Brain microvascular endothelial cell (primary cell): ENCODE results near the gene DNAJB1.
"Not testable (repeated sequence)": the region's sequence is repeated elsewhere in the genome, so short reads cannot be mapped to it uniquely, and the experiment has no call there.

Source experiments
- DNase-seq: peaks from one replicate; pipeline ENCODE4 v3.0.0-alpha.2; 2020
- H3K27ac ChIP-seq: fragments of 250-450 bp; sonication (Bioruptor Pico); 2 replicates; pipeline ENCODE4 v1.5.1; 2020; ENCODE audit warnings: mild to moderate bottlenecking, moderate library complexity
- H3K27me3 ChIP-seq: fragments of 250-450 bp; sonication (Bioruptor Pico); replicated peaks from 2 replicates; pipeline ENCODE4 v1.5.1; 2020; ENCODE audit warnings: mild to moderate bottlenecking
- H3K36me3 ChIP-seq: fragments of 250-450 bp; sonication (Bioruptor Pico); replicated peaks from 2 replicates; pipeline ENCODE4 v1.5.1; 2020; ENCODE audit warnings: mild to moderate bottlenecking
- H3K4me3 ChIP-seq: 2 replicates; pipeline ENCODE4 v1.5.1; 2011; ENCODE audit warnings: low read depth, mild to moderate bottlenecking, control low read depth, low read length, moderate library complexity
- in situ Hi-C: cut with HindIII; loops from 2 replicates; pipeline ENCODE4 v1.10.0; 2017; ENCODE audit warnings: low sequenced_read_pairs, low pct_ligation_motif_present
- TF ChIP-seq, protein P1 (sequence below): IDR thresholded peaks from 2 replicates; pipeline ENCODE4 v1.5.1; 2011; ENCODE audit warnings: low read depth, mild to moderate bottlenecking, moderate library complexity, low read length, control low read depth, inconsistent platforms; ENCODE audit errors: missing control alignments

The DNAJB1 gene

DNA sequence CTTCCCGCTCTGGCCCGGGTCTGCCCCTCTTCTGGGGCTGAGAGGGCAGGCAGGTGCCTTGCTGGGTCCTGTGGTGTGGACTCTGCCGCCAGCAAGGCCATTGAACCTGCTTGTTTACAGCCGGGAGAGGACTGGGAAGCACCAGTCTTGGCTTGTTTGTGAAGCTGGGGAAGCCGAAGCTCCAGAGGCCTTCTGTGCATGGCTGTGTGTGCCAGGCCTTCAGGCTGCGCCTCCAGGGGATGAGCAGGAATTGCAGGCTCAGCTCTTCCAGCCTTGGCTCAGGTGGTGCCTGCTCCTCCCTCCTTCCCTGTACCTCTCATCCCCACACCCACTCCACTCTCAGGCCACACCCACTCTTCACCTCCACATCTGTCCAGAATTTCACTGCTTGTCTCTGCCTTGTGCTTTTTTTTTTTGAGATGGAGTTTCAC lies 36.2 kb upstream of the DNAJB1 start:
- Histone ChIP-seq H3K36me3 (no peaks in the 10 kb centered on the region), H3K27me3 (no peaks in the 10 kb centered on the region), H3K4me3 (no peak overlapping the region), H3K27ac (no peak overlapping the region)
- TF ChIP-seq, protein P1, sequence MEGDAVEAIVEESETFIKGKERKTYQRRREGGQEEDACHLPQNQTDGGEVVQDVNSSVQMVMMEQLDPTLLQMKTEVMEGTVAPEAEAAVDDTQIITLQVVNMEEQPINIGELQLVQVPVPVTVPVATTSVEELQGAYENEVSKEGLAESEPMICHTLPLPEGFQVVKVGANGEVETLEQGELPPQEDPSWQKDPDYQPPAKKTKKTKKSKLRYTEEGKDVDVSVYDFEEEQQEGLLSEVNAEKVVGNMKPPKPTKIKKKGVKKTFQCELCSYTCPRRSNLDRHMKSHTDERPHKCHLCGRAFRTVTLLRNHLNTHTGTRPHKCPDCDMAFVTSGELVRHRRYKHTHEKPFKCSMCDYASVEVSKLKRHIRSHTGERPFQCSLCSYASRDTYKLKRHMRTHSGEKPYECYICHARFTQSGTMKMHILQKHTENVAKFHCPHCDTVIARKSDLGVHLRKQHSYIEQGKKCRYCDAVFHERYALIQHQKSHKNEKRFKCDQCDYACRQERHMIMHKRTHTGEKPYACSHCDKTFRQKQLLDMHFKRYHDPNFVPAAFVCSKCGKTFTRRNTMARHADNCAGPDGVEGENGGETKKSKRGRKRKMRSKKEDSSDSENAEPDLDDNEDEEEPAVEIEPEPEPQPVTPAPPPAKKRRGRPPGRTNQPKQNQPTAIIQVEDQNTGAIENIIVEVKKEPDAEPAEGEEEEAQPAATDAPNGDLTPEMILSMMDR: no peak
- in situ Hi-C loops: no loop called here
- DNase-seq: no peak

DNA sequence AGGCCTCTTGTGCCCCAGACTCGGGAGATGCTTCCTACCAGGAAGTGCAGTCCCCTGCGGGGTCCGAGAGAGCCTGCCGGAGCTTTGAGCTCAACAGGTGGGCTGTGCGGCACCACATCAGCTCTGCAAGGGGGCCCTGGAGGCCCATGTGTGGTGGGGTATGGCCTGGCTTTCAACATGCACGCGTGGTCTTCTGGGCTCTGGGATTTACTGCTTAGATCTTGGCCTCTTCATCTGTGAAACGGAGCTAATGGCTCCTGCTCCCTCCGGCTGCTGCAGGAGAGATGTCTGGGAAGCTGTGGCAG lies 35.7 kb upstream of the DNAJB1 start:
- TF ChIP-seq, protein P1: no peak
- Histone ChIP-seq H3K4me3 (no peak overlapping the region), H3K27me3 (no peaks in the 10 kb centered on the region), H3K36me3 (no peaks in the 10 kb centered on the region), H3K27ac (no peak overlapping the region)
- no peak for DNase-seq
- in situ Hi-C loops: no loop called here

DNA sequence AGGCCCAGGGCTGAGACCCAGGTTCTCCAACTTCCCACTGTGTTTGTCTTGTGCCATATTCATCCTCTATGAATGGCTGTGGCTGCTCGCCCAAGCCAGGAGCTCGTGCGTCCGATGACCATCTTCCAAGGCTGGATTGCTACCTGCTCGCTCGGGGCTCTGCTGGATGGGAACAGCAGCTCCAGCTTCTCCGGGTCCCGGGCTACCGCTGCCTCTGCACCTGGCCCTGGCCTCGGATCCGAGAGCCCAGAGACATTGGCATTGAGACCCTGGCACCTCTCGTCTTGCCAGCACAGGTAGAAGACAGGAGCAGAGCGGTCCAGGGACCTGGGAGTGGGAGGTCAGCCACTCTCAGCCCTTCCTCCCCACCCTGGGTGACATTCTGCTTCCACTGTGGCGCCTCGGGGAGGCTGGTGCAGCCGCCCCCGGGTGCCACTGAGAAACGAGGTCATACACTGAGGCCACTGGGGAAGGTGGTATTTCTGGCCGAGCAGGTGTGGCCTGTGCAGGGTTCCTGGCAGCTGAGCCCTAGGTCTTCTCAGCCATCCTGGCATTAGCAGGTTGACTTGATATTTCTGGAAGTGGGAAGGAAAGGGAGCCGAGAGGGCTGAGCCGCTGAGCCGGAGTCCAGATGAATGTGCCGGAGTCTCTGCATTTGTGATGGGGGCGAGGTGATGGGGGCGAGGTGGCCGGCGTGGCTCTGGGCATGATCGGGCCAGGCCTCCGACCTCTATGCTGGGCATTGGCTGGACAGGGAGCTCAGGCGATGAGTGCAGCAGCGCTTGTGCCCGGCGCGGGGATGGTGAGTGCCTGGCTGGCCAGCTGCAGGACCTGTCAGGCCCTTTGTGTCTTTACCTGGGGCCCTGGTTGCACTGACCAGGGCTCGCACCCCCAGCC lies 35.1 kb upstream of the DNAJB1 start:
- in situ Hi-C loops: no loop called here
- Histone ChIP-seq H3K4me3 (no peak overlapping the region), H3K27ac (no peak overlapping the region), H3K27me3 (no peaks in the 10 kb centered on the region), H3K36me3 (no peaks in the 10 kb centered on the region)
- no peak for DNase-seq
- TF ChIP-seq, protein P1: no peak

DNA sequence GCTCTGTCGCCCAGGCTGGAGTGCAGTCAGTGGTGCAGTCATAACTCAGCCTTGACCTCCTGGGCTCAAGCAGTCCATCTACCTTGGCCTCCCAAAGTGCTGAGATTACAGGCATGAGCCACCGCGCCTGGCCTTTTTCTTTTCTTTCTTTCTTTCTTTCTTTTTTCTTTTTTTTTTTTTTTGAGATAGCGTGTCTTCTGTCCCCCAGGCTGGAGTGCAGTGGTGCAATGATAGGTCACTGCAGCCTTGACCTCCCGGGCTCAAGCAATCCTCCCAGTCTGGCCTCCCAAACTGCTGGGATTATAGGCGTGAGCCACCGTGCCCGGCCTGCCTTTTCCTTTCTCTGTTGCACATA lies 33.8 kb upstream of the DNAJB1 start:
- not testable (repeated sequence) for H3K27ac ChIP-seq

DNA sequence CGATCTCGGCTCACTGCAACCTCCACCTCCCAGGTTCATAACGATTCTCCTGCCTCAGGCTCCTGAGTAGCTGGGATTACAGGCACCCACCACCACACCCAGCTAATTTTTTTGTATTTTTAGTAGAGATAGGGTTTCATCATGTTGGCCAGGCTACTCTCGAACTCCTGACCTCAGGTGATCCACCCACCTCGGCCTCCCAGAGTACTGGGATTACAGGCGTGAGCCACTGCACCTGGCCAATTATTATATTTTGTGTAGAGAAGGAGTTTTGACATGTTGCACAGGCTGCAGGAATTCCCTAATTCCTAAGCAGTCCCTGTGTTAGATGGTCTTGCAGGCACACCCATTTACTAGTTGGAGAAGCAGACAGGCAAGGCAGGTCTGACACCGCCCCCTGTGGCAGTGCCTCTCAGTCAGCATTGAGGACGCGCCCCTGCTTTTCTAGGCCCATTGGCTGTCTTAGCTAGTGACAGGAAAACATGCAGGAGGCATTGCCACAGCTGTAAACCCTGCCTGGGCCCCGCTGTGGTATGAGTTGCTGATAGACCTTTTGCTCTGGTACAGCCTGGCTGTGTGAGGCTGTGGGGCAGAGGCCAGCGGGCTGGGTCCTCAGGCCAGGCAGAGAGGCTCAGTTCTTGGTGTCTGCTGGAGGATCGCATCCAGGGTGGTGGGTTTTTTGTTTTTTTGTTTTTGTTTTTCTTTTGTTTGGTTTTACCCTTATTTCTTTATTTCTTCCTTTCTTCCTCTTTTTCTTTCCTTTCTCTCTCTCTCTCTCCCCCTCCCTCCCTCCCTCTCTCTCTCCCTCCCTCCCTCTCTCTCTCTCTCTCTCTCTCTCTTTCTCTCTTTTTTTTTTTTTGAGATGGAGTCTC lies 33.2 kb upstream of the DNAJB1 start:
- DNase-seq, H3K4me3 ChIP-seq, H3K36me3 ChIP-seq, H3K27me3 ChIP-seq, in situ Hi-C loops, H3K27ac ChIP-seq: not testable (repeated sequence)
- TF ChIP-seq, protein P1: peak; percentile 54

More for the DNA sequence above, 33.8 kb upstream of the DNAJB1 start:
- H3K4me3 ChIP-seq, in situ Hi-C loops, H3K36me3 ChIP-seq, DNase-seq, H3K27me3 ChIP-seq: not testable (repeated sequence)

DNA sequence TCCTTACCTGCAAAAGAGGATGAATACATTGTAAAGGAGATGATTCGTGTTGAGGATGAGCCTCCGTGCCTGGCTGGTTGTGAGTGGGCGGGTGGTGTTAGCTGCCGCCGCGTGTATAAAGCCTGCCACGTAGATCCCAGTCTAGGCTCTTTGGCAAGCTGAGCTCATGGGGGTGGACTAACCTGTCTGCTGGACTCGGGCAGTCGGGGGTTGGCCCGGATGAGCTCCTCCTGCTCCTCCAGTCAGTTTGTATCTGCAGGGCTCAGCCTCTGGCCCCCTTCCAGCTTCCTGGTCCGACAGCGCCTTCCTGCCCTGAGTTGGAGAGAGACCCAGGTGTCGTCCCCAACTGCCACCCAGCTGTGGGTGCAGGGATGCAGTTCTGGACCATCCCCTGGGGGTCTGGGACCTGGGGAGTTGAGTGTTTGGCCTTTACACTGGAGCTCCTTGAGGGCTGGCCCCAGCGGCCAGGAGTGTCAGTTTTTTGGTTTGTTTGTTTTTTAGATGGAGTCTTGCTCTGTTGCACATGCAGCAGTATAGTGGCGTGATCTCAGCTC lies 32.1 kb upstream of the DNAJB1 start:
- Histone ChIP-seq H3K36me3 (no peaks in the 10 kb centered on the region), H3K4me3 (no peak overlapping the region), H3K27ac (no peak overlapping the region), H3K27me3 (no peaks in the 10 kb centered on the region)
- in situ Hi-C loops: no loop called here
- TF ChIP-seq, protein P1: no peak
- no peak for DNase-seq
